Neural cell (in vitro differentiated cells): ENCODE results near the gene PRR15L. TPM values are rescaled to one million over a fixed set of nuclear protein-coding genes. Genes with fewer than 3 reads are reported as not detected.

Source experiments
- H2AFZ ChIP-seq: fragments of 200-600, 300-800 bp; sonication (generic), shearing (Covaris generic); 2 replicates; pipeline ENCODE4 v1.6.0; 2014; ENCODE audit warnings: low read depth, mild to moderate bottlenecking, antibody characterized with exemption, low read length, moderate library complexity
- H3F3A ChIP-seq: fragments of 200-600 bp; shearing (Covaris generic); 2 replicates; pipeline ENCODE4 v1.6.1; 2016; ENCODE audit warnings: mild to moderate bottlenecking, moderate library complexity, mixed read lengths, antibody characterized with exemption, low read length; ENCODE audit not compliant: insufficient read depth, poor library complexity, severe bottlenecking
- H3K27ac ChIP-seq: fragments of 200-600, 300-800 bp; sonication (generic), shearing (Covaris generic); 2 replicates; pipeline ENCODE4 v1.5.1; 2014; ENCODE audit warnings: mild to moderate bottlenecking, low read length, moderate library complexity
- H3K27me3 ChIP-seq: fragments of 300-800, 200-600 bp; sonication (generic), shearing (Covaris generic); 2 replicates; pipeline ENCODE4 v1.6.0; 2014; ENCODE audit warnings: mild to moderate bottlenecking, low read depth, low read length, moderate library complexity; ENCODE audit not compliant: insufficient read depth
- H3K36me3 ChIP-seq: fragments of 300-800, 200-600 bp; sonication (generic), shearing (Covaris generic); 2 replicates; pipeline ENCODE4 v1.5.1; 2014; ENCODE audit warnings: mild to moderate bottlenecking, antibody characterized with exemption, low read length, moderate library complexity; ENCODE audit not compliant: insufficient read depth
- H3K4me2 ChIP-seq: fragments of 300-800, 200-600 bp; sonication (generic), shearing (Covaris generic); 2 replicates; pipeline ENCODE4 v1.6.0; 2014; ENCODE audit warnings: mild to moderate bottlenecking, low read length
- H3K4me3 ChIP-seq: fragments of 300-800, 200-600 bp; sonication (generic), shearing (Covaris generic); 2 replicates; pipeline ENCODE4 v1.5.1; 2014; ENCODE audit warnings: mild to moderate bottlenecking, low read length, moderate library complexity
- H3K79me2 ChIP-seq: fragments of 200-600 bp; shearing (Covaris generic); replicated peaks from 2 replicates; pipeline ENCODE4 v1.6.0; 2014; ENCODE audit warnings: mild to moderate bottlenecking, low read length, moderate library complexity; ENCODE audit not compliant: insufficient read depth
- H3K9ac ChIP-seq: fragments of 300-800, 200-600 bp; sonication (generic), shearing (Covaris generic); 2 replicates; pipeline ENCODE4 v1.6.1; 2016; ENCODE audit warnings: mild to moderate bottlenecking, low read length, mixed read lengths
- H3K9me2 ChIP-seq: fragments of 200-600 bp; shearing (Covaris generic); 2 replicates; pipeline ENCODE4 v1.6.1; 2016; ENCODE audit warnings: mild to moderate bottlenecking, low read length, mixed read lengths; ENCODE audit not compliant: insufficient read depth
- H3K9me3 ChIP-seq: fragments of 200-600, 300-800 bp; sonication (generic), shearing (Covaris generic); 2 replicates; pipeline ENCODE4 v1.6.1; 2016; ENCODE audit warnings: mild to moderate bottlenecking, mixed run types, low read length, moderate library complexity, mixed read lengths
- H4K20me1 ChIP-seq: fragments of 200-600 bp; shearing (Covaris generic); 2 replicates; pipeline ENCODE4 v1.6.1; 2016; ENCODE audit warnings: mild to moderate bottlenecking, mixed run types; ENCODE audit not compliant: insufficient read depth
- EP300 ChIP-seq: fragments of 450-650 bp; conservative IDR thresholded peaks from 2 replicates; pipeline ENCODE4 v1.6.1; 2014; ENCODE audit warnings: antibody characterized with exemption, mild to moderate bottlenecking, moderate library complexity; ENCODE audit not compliant: poor library complexity, severe bottlenecking
- EZH2 ChIP-seq: fragments of 200-600, 300-800 bp; shearing (Covaris generic), sonication (generic); IDR thresholded peaks from 2 replicates; pipeline ENCODE4 v1.6.1; 2014; ENCODE audit warnings: antibody characterized with exemption, low read length, borderline replicate concordance, mild to moderate bottlenecking; ENCODE audit not compliant: insufficient read depth, poor library complexity, severe bottlenecking
- MXI1 ChIP-seq: fragments of 450-650 bp; conservative IDR thresholded peaks from 2 replicates; pipeline ENCODE4 v1.6.1; 2014; ENCODE audit warnings: antibody characterized with exemption, mild to moderate bottlenecking; ENCODE audit not compliant: poor library complexity, severe bottlenecking
- POLR2AphosphoS5 ChIP-seq: IDR thresholded peaks from 2 replicates; pipeline ENCODE4 v1.6.1; 2012
- RAD21 ChIP-seq: fragments of 450-650 bp; conservative IDR thresholded peaks from 2 replicates; pipeline ENCODE4 v1.6.1; 2014; ENCODE audit warnings: antibody characterized with exemption, mild to moderate bottlenecking, moderate library complexity
- SMC3 ChIP-seq: fragments of 450-650 bp; conservative IDR thresholded peaks from 2 replicates; pipeline ENCODE4 v1.6.1; 2014; ENCODE audit warnings: antibody characterized with exemption, mild to moderate bottlenecking, moderate library complexity; ENCODE audit not compliant: poor library complexity
- TAF1 ChIP-seq: IDR thresholded peaks from 2 replicates; pipeline ENCODE4 v1.6.1; 2012; ENCODE audit warnings: low read depth
- polyA plus RNA-seq: library from polyadenylated mRNA; depleted of rRNA; stranded (reverse); fragments of >200 nt; gene quantifications from 2 replicates; pipeline ENCODE4 v1.2.3, GENCODE V29; 2014
- TF ChIP-seq, protein P1 (sequence below): fragments of 450-650 bp; IDR thresholded peaks from 2 replicates; pipeline ENCODE4 v1.5.1; 2014; ENCODE audit warnings: antibody characterized with exemption, mild to moderate bottlenecking, moderate library complexity; ENCODE audit not compliant: poor library complexity, severe bottlenecking
- TF ChIP-seq, protein P2 (sequence below): IDR thresholded peaks from 2 replicates; pipeline ENCODE4 v1.6.1; 2012; ENCODE audit warnings: borderline replicate concordance

The PRR15L gene
- polyA plus RNA-seq, 1 donor from 2014 or later = not detected

DNA sequence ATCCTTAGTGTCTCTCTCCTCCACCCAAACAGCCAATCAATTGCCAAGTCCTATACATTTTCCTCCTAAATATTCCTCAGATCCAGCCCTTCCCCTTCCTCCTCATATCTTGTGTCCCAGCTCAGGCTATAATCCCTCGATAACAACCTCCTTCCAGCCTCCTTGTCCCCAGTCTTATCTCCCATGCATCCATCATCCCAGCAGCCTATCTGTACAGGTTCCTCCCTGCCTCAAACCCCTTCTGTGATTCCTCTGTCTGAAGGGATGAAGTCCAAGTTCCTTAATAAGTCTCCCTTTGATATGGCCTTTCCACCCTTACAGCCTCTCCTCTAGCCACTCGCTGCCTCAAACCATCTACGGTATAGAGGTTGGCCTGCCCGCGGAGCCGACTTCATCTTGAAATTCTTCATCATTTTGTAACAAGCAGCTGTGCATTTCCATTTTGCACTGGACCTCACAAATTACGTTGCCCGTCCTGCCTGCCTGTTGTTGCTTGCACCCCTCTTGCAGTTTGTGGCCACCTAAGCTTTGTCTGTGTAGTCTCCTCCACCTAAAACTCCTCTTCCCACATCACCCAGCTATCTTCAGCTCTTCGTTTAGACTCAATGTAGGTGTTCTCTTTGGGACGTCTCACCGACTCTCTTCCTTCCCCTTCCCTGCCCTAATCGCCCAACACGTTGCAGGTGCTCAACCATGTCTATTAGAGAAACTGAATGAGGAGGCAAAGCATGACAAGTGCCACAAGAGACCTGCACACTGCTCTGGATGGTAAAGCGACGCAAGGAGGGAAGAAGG is 12.4 kb upstream of the PRR15L start:
- no peaks in the 10 kb centered on the region for H3F3A ChIP-seq
- H3K36me3 ChIP-seq = no peaks in the 10 kb centered on the region
- H3K4me3 ChIP-seq = peak overlapping the region; percentile 97
- H3K9me3 ChIP-seq = no peaks in the 10 kb centered on the region
- peak overlapping the region; percentile 15 for H2AFZ ChIP-seq
- no peak overlapping the region for H3K27ac ChIP-seq
- no peak overlapping the region for H3K9ac ChIP-seq
- peaks cover 9% of the 10 kb centered on the region for H3K79me2 ChIP-seq
- no peak overlapping the region for H3K4me2 ChIP-seq
- no peaks in the 10 kb centered on the region for H3K27me3 ChIP-seq
- TF ChIP-seq EP300 = peak; percentile 17
- TF ChIP-seq, protein P1, sequence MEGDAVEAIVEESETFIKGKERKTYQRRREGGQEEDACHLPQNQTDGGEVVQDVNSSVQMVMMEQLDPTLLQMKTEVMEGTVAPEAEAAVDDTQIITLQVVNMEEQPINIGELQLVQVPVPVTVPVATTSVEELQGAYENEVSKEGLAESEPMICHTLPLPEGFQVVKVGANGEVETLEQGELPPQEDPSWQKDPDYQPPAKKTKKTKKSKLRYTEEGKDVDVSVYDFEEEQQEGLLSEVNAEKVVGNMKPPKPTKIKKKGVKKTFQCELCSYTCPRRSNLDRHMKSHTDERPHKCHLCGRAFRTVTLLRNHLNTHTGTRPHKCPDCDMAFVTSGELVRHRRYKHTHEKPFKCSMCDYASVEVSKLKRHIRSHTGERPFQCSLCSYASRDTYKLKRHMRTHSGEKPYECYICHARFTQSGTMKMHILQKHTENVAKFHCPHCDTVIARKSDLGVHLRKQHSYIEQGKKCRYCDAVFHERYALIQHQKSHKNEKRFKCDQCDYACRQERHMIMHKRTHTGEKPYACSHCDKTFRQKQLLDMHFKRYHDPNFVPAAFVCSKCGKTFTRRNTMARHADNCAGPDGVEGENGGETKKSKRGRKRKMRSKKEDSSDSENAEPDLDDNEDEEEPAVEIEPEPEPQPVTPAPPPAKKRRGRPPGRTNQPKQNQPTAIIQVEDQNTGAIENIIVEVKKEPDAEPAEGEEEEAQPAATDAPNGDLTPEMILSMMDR = no peak
- H3K9me2 ChIP-seq = no peaks in the 10 kb centered on the region
- H4K20me1 ChIP-seq = no peaks in the 10 kb centered on the region

DNA sequence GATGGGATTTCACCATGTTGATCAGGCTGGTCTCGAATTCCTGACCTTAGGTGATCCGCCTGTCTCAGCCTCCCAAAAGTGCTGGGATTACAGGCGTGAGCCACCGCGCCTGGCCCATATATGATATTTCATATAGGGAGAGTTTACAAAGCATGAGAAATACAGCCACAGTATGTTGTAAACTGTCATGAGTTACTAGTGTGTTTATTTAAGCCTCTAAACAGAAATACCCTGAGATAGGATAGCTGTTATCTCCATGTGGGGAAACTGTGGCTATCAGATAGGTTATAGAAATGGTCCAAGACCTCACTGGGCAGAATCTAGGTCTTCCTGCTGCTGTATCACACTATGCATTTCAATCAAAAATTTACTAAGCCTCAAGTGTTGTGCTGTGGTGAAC is 11.2 kb upstream of the PRR15L start:
- Histone ChIP-seq H3K9me2 (no peaks in the 10 kb centered on the region), H4K20me1 (no peaks in the 10 kb centered on the region), H3K9me3 (no peaks in the 10 kb centered on the region), H3K36me3 (no peaks in the 10 kb centered on the region), H3K4me2 (no peak overlapping the region), H3K27me3 (no peaks in the 10 kb centered on the region), H3F3A (no peaks in the 10 kb centered on the region), H3K4me3 (no peak overlapping the region), H3K9ac (no peak overlapping the region), H2AFZ (no peak overlapping the region), H3K27ac (no peak overlapping the region), H3K79me2 (peaks cover 9% of the 10 kb centered on the region)
- TF ChIP-seq TAF1 = no peak
- TF ChIP-seq EP300 = no peak
- TF ChIP-seq, protein P2, sequence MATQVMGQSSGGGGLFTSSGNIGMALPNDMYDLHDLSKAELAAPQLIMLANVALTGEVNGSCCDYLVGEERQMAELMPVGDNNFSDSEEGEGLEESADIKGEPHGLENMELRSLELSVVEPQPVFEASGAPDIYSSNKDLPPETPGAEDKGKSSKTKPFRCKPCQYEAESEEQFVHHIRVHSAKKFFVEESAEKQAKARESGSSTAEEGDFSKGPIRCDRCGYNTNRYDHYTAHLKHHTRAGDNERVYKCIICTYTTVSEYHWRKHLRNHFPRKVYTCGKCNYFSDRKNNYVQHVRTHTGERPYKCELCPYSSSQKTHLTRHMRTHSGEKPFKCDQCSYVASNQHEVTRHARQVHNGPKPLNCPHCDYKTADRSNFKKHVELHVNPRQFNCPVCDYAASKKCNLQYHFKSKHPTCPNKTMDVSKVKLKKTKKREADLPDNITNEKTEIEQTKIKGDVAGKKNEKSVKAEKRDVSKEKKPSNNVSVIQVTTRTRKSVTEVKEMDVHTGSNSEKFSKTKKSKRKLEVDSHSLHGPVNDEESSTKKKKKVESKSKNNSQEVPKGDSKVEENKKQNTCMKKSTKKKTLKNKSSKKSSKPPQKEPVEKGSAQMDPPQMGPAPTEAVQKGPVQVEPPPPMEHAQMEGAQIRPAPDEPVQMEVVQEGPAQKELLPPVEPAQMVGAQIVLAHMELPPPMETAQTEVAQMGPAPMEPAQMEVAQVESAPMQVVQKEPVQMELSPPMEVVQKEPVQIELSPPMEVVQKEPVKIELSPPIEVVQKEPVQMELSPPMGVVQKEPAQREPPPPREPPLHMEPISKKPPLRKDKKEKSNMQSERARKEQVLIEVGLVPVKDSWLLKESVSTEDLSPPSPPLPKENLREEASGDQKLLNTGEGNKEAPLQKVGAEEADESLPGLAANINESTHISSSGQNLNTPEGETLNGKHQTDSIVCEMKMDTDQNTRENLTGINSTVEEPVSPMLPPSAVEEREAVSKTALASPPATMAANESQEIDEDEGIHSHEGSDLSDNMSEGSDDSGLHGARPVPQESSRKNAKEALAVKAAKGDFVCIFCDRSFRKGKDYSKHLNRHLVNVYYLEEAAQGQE = no peak
- TF ChIP-seq SMC3 = no peak
- no peak for TF ChIP-seq POLR2AphosphoS5
- TF ChIP-seq MXI1 = no peak
- TF ChIP-seq, protein P1 = no peak
- no peak for TF ChIP-seq EZH2
- TF ChIP-seq RAD21 = no peak
